WTC11 (cell line): Measurements from ENCODE around the gene NDUFA13. TPM values are rescaled to one million over a fixed set of nuclear protein-coding genes. Genes with fewer than 3 reads are reported as not detected.

Experiments
- ATAC-seq: fragments of 200-7000 bp; cut with Tn5 transposase; 2 replicates; pipeline ENCODE4 v1.10.0; 2021; ENCODE audit warnings: mild to moderate bottlenecking, moderate library complexity
- CTCF ChIA-PET: fragments of 300-600 bp; sonication (Branson Sonifier 250); formaldehyde crosslinking; loops from one replicate; lab custom pipeline; 2021; ENCODE audit warnings: antibody characterized with exemption; lab: Charles Lee
- POLR2A ChIA-PET: fragments of 350-600 bp; sonication (Branson Sonifier 250); formaldehyde crosslinking; loops from one replicate; lab custom pipeline; 2021; ENCODE audit warnings: antibody characterized with exemption; lab: Charles Lee
- DNase-seq: peaks from one replicate; pipeline ENCODE4 v3.0.0; 2021; ENCODE audit warnings: low spot score
- H3K27ac Mint-ChIP-seq: 2 replicates; pipeline ENCODE4 v1.8.0; 2021; ENCODE audit warnings: mixed read lengths
- H3K27me3 Mint-ChIP-seq: 2 replicates; pipeline ENCODE4 v1.8.0; 2021; ENCODE audit warnings: low read depth, mild to moderate bottlenecking, moderate library complexity, mixed read lengths
- H3K36me3 Mint-ChIP-seq: 2 replicates; pipeline ENCODE4 v1.8.0; 2021; ENCODE audit warnings: mixed read lengths
- H3K4me1 Mint-ChIP-seq: 2 replicates; pipeline ENCODE4 v1.8.0; 2022; ENCODE audit warnings: mixed read lengths
- H3K4me3 Mint-ChIP-seq: 2 replicates; pipeline ENCODE4 v1.8.0; 2021; ENCODE audit warnings: mild to moderate bottlenecking, moderate library complexity, mixed read lengths
- H3K9me3 Mint-ChIP-seq: 2 replicates; pipeline ENCODE4 v1.8.0; 2021; ENCODE audit warnings: mixed read lengths
- ATF2 ChIP-seq: sonication (generic); formaldehyde crosslinking; IDR thresholded peaks from 2 replicates; pipeline ENCODE4 v1.8.1; 2022; ENCODE audit warnings: low read depth, missing genetic modification reagents, borderline replicate concordance
- CREB1 ChIP-seq: sonication (generic); formaldehyde crosslinking; IDR thresholded peaks from 2 replicates; pipeline ENCODE4 v1.8.0; 2023; ENCODE audit warnings: mild to moderate bottlenecking, missing genetic modification reagents
- CTCF ChIP-seq: fragments of 200-600 bp; IDR thresholded peaks from 2 replicates; pipeline ENCODE4 v1.8.0; 2022; ENCODE audit warnings: antibody characterized with exemption
- E2F1 ChIP-seq: sonication (generic); formaldehyde crosslinking; IDR thresholded peaks from 2 replicates; pipeline ENCODE4 v1.8.0; 2022; ENCODE audit warnings: mild to moderate bottlenecking, missing genetic modification reagents
- FOXJ3 ChIP-seq: sonication (generic); formaldehyde crosslinking; IDR thresholded peaks from 2 replicates; pipeline ENCODE4 v1.9.0; 2021; ENCODE audit warnings: missing genetic modification reagents, mild to moderate bottlenecking, borderline replicate concordance
- FOXK1 ChIP-seq: sonication (generic); formaldehyde crosslinking; IDR thresholded peaks from 2 replicates; pipeline ENCODE4 v1.8.0; 2022; ENCODE audit warnings: mild to moderate bottlenecking, moderate library complexity, missing genetic modification reagents
- MXD4 ChIP-seq: fragments of 250-450 bp; sonication (Bioruptor Pico); IDR thresholded peaks from 2 replicates; pipeline ENCODE4 v1.8.0; 2021; ENCODE audit warnings: mild to moderate bottlenecking, moderate library complexity, borderline replicate concordance
- MYBL2 ChIP-seq: sonication (generic); formaldehyde crosslinking; IDR thresholded peaks from 2 replicates; pipeline ENCODE4 v1.8.1; 2023; ENCODE audit warnings: mild to moderate bottlenecking, moderate library complexity, missing genetic modification reagents
- SMAD3 ChIP-seq: sonication (generic); formaldehyde crosslinking; IDR thresholded peaks from 2 replicates; pipeline ENCODE4 v1.8.0; 2022; ENCODE audit warnings: missing genetic modification reagents, mild to moderate bottlenecking, borderline replicate concordance
- SP1 ChIP-seq: sonication (generic); formaldehyde crosslinking; conservative IDR thresholded peaks from 2 replicates; pipeline ENCODE4 v1.8.1; 2022; ENCODE audit warnings: missing genetic modification reagents
- TP53 ChIP-seq: sonication (generic); formaldehyde crosslinking; IDR thresholded peaks from 2 replicates; pipeline ENCODE4 v1.8.1; 2023; ENCODE audit warnings: mild to moderate bottlenecking, missing genetic modification reagents
- ZMAT4 ChIP-seq: fragments of 250-450 bp; sonication (Bioruptor Pico); IDR thresholded peaks from 2 replicates; pipeline ENCODE4 v1.9.0; 2021; ENCODE audit warnings: mild to moderate bottlenecking
- ZNF138 ChIP-seq: sonication (generic); formaldehyde crosslinking; conservative IDR thresholded peaks from 2 replicates; pipeline ENCODE4 v1.8.1; 2022; ENCODE audit warnings: mild to moderate bottlenecking, moderate library complexity, missing genetic modification reagents
- ZNF232 ChIP-seq: sonication (generic); formaldehyde crosslinking; IDR thresholded peaks from 2 replicates; pipeline ENCODE4 v1.8.0; 2022; ENCODE audit warnings: mild to moderate bottlenecking, missing genetic modification reagents
- ZNF671 ChIP-seq: fragments of 250-450 bp; sonication (Bioruptor Pico); IDR thresholded peaks from 2 replicates; pipeline ENCODE4 v1.8.0; 2021; ENCODE audit warnings: mild to moderate bottlenecking
- total RNA-seq: library from RNA; stranded (reverse); gene quantifications from 3 replicates; pipeline ENCODE4 v1.2.3, GENCODE V29; 2021
- TF ChIP-seq, protein P1 (sequence below): sonication (generic); formaldehyde crosslinking; IDR thresholded peaks from 2 replicates; pipeline ENCODE4 v1.8.1; 2022; ENCODE audit warnings: mild to moderate bottlenecking, moderate library complexity, missing genetic modification reagents
- TF ChIP-seq, protein P2 (sequence below): sonication (generic); formaldehyde crosslinking; IDR thresholded peaks from 2 replicates; pipeline ENCODE4 v1.8.1; 2023; ENCODE audit warnings: mild to moderate bottlenecking, missing genetic modification reagents, borderline replicate concordance

NDUFA13 gene
- total RNA-seq, 1 experiment from 2014 or later: 519 TPM

GRCh38 chr19:19502281-19502680, 13.7 kb upstream of the NDUFA13 start (continued):
- TF ChIP-seq, protein P1, sequence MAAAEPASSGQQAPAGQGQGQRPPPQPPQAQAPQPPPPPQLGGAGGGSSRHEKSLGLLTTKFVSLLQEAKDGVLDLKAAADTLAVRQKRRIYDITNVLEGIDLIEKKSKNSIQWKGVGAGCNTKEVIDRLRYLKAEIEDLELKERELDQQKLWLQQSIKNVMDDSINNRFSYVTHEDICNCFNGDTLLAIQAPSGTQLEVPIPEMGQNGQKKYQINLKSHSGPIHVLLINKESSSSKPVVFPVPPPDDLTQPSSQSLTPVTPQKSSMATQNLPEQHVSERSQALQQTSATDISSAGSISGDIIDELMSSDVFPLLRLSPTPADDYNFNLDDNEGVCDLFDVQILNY (CRISPR knock-in tag): no peak
- TF ChIP-seq ZMAT4 (CRISPR knock-in tag) (no peak), SP1 (CRISPR knock-in tag) (no peak), FOXJ3 (CRISPR knock-in tag) (no peak), E2F1 (CRISPR knock-in tag) (no peak), TP53 (no peak), ATF2 (CRISPR knock-in tag) (no peak)

GRCh38 chr19:19502808-19503602, 13.0 kb upstream of the NDUFA13 start:
- peaks cover 63% of the 10 kb centered on the region for H3K36me3 Mint-ChIP-seq

DNA sequence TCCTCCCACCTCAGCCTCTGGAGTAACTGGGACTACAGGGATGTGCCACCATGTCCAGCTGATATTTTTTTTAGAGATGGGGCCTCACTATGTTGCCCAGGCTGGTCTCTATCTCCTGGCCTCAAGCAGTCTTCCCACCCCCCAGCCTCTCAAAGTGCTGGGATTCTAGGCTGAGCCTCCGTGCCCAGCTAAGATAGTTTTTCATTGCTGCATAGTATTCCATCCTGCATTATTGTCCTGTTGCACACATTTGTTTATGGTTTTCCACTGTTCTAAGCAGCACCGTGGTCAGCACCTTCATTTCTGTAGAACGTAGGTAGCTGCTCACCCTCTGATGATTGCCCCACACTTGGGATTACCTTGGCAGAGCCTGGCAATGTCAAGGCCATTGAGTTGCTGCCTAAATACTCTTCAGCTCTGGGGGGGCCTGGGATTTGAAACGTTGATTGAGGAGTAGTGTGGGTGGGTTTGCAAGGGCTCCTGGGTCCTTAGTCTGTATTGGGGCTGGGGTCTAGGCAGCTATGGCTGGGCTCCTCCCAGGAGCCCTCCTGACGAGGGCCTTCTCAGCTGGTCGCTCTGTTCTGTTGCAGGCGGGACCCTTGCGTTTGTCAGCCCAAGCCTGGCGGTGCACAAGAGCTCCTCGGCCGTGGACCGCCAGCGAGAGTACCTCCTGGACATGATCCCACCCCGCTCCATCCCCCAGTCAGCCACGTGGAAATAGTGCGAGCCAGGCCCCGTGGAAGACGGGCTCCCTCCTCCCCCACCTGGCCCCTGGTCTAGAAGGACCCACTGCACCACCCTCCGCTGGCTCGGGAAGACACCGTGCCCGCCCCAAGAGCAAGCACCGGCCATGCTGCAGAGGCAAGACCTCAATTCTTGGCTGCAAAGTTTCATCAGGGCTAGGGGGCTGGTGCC, 11.0 kb upstream of the NDUFA13 start:
- Mint-ChIP-seq H3K4me3 (no peak overlapping the region), H3K36me3 (peaks cover 55% of the 10 kb centered on the region), H3K4me1 (no peaks in the 10 kb centered on the region; the same call in 1 of the 2 replicates), H3K27ac (no peak overlapping the region), H3K9me3 (no peaks in the 10 kb centered on the region), H3K27me3 (no peaks in the 10 kb centered on the region)
- no peak for ATAC-seq
- CTCF ChIA-PET: no interaction called here
- POLR2A ChIA-PET: no interaction called here
- DNase-seq: no peak
- TF ChIP-seq ZNF671 (CRISPR knock-in tag) (no peak), ZNF138 (CRISPR knock-in tag) (no peak), MYBL2 (CRISPR knock-in tag) (no peak), SMAD3 (no peak), CREB1 (no peak), FOXK1 (CRISPR knock-in tag) (no peak)
- TF ChIP-seq, protein P2, sequence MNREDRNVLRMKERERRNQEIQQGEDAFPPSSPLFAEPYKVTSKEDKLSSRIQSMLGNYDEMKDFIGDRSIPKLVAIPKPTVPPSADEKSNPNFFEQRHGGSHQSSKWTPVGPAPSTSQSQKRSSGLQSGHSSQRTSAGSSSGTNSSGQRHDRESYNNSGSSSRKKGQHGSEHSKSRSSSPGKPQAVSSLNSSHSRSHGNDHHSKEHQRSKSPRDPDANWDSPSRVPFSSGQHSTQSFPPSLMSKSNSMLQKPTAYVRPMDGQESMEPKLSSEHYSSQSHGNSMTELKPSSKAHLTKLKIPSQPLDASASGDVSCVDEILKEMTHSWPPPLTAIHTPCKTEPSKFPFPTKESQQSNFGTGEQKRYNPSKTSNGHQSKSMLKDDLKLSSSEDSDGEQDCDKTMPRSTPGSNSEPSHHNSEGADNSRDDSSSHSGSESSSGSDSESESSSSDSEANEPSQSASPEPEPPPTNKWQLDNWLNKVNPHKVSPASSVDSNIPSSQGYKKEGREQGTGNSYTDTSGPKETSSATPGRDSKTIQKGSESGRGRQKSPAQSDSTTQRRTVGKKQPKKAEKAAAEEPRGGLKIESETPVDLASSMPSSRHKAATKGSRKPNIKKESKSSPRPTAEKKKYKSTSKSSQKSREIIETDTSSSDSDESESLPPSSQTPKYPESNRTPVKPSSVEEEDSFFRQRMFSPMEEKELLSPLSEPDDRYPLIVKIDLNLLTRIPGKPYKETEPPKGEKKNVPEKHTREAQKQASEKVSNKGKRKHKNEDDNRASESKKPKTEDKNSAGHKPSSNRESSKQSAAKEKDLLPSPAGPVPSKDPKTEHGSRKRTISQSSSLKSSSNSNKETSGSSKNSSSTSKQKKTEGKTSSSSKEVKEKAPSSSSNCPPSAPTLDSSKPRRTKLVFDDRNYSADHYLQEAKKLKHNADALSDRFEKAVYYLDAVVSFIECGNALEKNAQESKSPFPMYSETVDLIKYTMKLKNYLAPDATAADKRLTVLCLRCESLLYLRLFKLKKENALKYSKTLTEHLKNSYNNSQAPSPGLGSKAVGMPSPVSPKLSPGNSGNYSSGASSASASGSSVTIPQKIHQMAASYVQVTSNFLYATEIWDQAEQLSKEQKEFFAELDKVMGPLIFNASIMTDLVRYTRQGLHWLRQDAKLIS: no peak
- TF ChIP-seq, protein P1 (CRISPR knock-in tag): no peak

More at GRCh38 chr19:19502808-19503602, 13.0 kb upstream of the NDUFA13 start:
- Mint-ChIP-seq H3K9me3 (no peaks in the 10 kb centered on the region), H3K27ac (no peak overlapping the region), H3K4me1 (no peaks in the 10 kb centered on the region; the same call in 1 of the 2 replicates), H3K27me3 (no peaks in the 10 kb centered on the region), H3K4me3 (no peak overlapping the region)
- POLR2A ChIA-PET: no interaction called here
- no peak for DNase-seq
- CTCF ChIA-PET: no interaction called here
- ATAC-seq: no peak
- no peak for TF ChIP-seq CTCF
- TF ChIP-seq MXD4: no peak
- TF ChIP-seq ZNF232 (CRISPR knock-in tag): no peak
